ENCODE measurements around the gene BIRC6.
"Not testable (repeated sequence)": the region's sequence is repeated elsewhere in the genome, so short reads cannot be mapped to it uniquely, and the experiment has no call there.

- not testable (repeated sequence) for TF ChIP-seq POLR2A (IDR thresholded peaks at IDR 0.05; ENCODE audit: low read depth, low read length); TAF1 (IDR thresholded peaks at IDR 0.05; ENCODE audit: borderline replicate concordance, low read depth, low read length)
Measured at GRCh38 chr2:32362997-32363396, 6.2 kb downstream of the BIRC6 start.
